ENCODE measurements around the gene CREB5.

DNA sequence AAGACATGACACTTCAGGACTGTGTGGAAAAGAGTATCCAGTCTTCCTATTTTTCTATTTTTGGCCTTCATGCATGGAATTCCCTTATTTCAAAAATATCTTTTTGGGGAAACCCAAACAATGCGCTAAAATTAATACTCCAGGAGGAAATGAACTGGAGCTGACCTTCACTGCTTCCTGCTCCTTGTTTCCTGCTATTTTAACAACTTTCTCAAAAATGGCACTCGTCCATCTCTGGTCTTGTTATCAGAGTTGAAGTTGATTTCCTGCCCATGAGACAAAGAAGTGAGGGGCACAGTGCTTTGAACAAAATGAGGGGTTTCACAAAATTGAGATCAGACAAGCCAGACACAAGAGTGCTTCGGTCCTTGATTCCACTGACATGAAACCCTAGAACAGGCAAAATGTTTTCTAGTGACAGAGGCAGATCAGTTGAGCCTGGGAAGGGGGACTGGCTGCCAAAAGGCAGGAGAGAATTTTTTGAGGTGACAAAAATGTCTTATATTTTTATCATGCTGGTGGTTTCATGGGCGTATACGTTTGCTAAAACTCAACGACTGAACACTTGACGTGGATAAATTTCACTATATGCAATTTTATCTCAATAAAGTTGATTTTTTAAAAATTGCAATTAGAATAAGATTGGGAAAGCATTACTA, 193.2 kb downstream of the CREB5 start:
- TF ChIP-seq, protein P1, sequence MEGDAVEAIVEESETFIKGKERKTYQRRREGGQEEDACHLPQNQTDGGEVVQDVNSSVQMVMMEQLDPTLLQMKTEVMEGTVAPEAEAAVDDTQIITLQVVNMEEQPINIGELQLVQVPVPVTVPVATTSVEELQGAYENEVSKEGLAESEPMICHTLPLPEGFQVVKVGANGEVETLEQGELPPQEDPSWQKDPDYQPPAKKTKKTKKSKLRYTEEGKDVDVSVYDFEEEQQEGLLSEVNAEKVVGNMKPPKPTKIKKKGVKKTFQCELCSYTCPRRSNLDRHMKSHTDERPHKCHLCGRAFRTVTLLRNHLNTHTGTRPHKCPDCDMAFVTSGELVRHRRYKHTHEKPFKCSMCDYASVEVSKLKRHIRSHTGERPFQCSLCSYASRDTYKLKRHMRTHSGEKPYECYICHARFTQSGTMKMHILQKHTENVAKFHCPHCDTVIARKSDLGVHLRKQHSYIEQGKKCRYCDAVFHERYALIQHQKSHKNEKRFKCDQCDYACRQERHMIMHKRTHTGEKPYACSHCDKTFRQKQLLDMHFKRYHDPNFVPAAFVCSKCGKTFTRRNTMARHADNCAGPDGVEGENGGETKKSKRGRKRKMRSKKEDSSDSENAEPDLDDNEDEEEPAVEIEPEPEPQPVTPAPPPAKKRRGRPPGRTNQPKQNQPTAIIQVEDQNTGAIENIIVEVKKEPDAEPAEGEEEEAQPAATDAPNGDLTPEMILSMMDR (conservative IDR thresholded peaks at IDR 0.05; ENCODE audit: low read length), result no peak
- no peak for TF ChIP-seq EZH2phosphoT487 (IDR thresholded peaks at IDR 0.05; ENCODE audit: borderline replicate concordance)

Data from Loucy (cell line).